ENCODE data around the gene NCF1.
A peak's percentile ranks its signal among the peaks of the same experiment; 100 is the strongest.
"Not testable (repeated sequence)": the region's sequence is repeated elsewhere in the genome, so short reads cannot be mapped to it uniquely, and the experiment has no call there.

NCF1 gene

DNA sequence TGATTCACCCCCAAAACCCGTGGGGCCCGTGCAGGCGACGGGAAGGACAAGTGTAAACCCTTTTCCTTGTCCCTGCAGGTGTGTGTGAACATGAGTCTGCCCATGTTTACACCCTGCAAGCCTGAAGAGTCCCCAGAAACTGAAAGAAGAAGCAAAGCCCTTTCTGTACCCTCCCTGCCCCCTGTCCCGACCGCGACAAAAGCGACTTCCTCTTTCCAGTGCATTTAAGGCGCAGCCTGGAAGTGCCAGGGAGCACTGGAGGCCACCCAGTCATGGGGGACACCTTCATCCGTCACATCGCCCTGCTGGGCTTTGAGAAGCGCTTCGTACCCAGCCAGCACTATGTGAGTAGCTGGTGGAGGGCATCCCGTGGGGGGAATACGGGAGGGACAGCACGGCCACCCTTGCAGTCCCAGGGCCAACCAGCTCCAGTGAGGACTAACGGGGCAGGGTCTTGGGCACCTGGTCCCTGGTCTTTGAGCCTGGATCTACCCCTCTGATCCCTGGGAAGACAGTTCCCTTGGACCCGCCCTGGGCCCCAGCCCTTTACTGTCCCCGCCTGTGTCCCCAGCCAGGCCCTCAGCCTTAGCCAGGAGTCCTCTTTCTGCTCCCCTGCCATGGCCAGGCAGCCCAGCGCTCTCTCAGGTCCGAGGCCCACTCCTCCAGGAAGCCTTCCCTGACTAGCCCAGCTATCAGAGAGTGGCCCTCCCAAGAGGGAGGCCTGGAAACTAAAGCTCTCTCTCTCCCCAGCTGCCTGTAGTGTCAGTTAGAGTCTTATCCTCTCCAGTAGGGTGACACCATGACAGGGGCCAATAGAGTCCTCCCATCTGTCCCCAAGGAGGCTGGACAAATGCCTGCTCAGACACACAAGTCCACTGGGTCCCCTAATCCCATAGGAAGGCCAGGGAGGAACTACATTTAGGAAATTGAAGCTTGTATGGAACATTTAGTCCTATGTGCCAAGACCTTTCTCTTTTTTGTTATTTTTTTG, at the start of gene NCF1:
NCF1 (plus strand) TSS at position 252 of the 991 bp plus-strand sequence; CDS start at position 273, 21 bp downstream.
- not testable (repeated sequence) for DNase-seq

DNA sequence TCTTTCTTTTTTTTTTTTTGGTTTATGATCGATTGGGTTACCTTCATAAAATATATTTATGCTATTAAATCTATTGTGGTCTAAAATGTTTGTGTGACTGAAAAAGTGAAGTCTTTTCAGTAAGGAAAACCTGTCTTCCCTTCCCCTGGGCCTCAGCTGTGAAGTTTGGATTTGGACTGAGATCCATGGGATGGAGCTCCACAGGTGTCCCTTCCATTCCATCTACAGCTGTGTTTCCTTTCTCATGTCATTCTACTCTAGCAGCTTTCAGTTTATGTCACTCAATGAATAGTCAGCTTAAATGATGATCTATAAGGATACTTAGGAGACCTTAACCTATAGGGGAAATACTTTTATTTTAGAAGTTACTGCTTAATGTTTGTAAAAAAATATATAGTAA, 48.0 kb upstream of the NCF1 start:
- no peak for DNase-seq

DNA sequence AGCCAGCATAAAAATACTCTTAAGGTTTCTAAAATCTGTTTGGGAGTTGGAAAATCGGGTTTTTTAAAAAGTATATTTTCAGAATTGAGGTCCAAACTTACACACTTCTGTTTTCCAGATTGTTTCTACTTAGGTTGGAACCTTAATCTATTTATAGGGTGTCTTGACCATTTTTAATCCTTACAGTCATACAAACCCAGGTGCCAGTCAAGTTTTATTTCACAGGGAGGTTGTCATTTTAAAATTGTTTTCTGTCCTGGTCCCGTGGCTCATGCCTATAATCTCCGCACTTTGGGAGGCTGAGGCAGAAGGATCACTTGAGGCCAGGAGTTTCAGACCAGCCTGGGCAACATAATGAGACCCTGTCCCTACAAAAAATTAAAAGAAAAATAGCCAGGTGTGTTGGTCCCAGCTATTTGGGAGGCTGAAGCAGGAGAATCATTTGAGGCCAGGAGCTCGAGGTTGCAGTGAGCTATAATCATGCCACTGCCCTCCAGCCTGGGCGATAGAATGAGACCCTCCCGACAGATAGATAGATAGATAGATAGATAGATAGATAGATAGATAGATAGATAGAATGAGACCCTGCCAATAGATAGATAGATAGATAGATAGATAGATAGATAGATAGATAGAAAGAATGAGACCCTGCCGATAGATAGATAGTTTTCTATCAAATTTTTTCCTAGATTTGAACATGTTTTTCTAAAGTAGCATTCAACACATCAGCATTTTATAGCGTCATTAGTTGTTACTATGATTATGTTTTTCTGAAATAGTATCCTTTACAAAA, 47.3 kb upstream of the NCF1 start:
- DNase-seq: no peak

DNA sequence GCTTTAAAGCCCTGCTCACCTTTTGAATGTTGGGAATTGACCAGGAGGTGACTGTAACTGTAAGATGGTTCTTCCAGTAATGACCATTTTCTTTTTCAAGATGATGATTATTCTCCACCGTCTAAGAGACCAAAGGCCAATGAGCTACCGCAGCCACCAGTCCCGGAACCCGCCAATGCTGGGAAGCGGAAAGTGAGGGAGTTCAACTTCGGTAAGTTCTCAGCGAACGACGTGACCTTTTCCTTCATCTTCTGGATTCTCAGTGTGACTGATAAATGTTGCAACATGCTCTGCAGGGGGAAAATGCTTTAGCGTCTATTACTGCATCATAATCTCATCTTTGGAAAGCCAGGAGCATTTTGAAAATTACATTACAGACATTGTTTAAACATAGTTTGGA, 45.1 kb upstream of the NCF1 start:
- not testable (repeated sequence) for DNase-seq

DNA sequence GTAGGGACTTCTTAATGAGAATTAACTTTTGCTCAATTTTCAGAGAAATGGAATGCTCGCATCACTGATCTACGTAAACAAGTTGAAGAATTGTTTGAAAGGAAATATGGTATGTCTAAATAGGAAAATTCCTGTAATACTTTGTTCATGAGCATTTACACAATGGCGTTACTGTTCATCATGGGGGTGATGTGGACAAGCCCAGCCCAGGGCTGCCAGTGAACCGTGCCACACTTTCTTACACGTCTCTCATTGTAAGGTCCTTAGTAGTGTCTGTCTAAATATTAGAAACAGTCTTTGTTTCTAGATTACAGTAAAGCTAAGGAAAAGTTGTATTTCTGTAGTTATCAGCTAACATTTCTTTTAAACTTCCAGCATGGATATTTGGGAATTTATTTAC, 43.6 kb upstream of the NCF1 start:
- DNase-seq: not testable (repeated sequence)

DNA sequence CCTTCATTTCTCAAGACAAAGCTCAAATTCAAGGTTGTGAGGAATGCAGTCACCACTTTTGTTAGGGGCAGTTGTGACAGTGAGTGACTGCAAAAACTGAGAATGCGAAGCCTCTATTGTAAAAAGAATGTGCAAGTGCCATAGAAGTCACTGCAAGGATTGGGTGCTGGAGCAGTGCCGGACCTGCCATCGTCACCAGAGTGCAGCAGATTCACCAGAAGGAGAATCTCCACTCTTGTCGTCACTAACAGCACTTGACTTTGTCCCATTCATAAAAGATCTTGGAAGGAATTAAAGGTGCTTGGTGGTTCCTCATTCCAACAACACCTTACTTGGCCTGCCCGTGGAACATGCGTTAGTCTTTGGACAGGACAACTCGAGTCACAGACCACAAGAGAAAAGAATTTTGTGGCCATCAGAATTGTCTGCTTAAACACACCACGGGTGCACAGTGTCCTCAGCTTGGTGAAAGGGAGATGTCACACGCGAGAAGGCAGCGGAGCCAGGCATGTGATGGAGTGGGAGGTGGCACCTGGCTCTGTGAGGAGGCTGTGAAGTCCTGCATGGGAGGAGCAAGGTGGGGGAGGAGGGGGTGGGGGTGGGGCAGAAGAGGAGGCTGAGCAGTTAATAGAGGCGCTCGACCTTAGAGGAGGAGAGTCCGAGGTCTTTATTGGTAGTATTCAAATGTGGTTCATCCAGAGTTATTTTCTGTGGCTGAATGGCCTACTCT, 33.7 kb upstream of the NCF1 start:
- DNase-seq: not testable (repeated sequence)

DNA sequence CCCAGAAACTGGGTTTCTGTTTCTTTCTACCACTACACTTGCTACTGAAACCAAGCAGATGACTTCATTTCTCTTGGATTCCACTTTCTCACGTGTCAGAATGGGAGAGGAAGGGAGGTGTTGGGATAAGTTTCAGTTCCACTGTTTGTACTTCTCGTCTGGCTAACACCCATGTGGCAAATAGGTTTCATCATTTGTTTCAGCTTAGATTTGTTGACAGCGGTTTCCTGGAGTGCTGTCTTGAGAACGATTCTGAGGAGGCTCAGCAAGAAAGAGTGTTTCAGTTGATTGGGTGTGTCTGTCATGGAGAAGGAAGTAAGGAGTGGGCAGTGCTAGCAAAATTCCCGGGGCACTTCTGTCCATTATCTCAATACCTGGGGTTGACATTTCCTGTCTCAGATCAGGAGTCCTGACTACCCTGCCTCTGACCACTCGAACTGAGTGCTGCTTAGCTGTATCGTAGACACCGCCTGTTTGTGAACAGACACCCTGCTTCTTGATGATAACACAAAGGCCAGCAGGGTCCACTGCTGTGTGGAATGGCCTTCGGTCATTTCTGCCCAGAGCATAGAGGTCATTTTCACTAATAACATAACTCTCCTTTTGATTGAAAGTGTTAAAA, 29.8 kb upstream of the NCF1 start:
- DNase-seq: not testable (repeated sequence)

DNA sequence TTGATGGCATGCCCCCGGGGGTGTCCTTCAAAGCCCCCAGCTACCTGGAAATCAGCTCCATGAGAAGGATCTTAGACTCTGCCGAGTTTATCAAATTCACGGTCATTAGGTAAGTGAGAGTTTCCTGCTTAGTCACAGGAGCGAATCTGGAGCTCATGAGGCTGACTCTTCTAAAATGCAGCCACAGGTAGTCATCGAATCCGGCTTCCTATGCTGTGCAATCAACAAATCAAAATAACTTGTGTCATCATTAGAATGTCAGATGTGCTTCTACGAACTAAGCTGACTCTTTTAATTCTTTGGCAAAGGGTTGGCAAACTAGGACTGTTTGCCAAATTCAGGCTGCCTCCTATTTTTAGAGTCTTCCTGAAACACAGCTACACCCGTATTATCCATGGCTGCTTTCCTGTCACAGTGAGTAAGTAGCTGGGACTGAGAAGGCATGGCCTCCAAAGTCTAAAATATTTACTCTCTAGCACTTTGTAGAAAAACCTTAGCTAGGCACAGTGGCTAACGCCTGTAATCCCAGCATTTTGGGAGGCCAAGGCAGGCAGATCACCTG, 19.8 kb upstream of the NCF1 start:
- DNase-seq: not testable (repeated sequence)

DNA sequence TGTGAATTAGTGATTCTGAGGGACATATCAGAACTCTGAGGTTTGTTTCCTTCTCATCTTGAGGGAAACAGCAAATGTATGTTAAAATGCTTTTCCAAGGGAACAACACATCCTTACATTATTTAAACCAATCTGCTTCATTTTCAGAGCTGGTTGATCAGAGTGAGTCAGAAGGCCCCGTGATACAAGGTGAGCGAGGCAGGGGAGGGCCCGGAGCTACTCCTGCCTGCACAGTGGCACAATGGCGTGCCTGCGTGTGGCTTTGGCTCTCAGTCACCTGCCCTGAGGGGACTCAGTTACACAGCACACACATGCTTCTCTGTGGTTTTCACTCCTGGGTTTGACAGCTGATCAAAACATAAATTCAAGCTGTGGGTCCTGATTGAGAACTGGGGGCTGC, 17.1 kb upstream of the NCF1 start:
- not testable (repeated sequence) for DNase-seq

DNA sequence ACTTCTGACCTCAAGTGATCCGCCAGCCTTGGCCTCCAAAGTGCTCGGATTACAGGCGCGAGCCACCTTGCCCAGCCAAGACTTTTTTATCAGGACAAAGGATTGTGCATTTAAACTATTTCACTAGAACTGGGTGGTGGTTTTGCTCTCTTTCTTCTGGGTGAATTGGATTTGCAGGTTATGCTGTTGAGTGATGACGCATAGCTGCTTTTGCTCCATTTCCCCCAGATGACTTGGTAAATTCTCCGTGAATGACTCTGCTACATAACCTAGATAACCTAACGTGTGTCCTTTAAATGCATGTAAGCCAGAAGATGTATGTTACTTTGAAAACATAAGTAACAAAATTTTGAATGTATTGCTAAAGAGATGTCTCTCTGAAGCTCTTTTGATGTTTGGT, 15.5 kb upstream of the NCF1 start:
- DNase-seq: not testable (repeated sequence)

DNA sequence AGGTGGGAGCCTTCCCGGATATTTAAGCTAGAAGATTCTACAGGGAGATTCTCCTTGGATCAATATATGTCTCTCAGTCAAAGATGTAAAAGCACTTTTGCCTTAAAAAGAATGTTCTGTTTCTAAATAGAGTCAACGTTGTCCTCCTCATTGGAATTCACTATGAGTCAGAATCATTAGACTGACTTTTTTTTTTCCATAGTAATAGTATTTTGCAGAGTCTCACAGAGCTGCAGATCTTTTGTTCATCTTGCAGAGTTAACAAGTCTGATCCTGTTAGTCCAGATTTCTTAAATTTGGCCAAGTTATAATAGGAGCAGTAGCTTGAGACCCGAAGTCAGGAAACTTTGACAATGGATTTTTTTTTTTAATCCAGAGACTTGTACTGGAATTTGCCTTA, 14.8 kb upstream of the NCF1 start:
- DNase-seq: not testable (repeated sequence)

DNA sequence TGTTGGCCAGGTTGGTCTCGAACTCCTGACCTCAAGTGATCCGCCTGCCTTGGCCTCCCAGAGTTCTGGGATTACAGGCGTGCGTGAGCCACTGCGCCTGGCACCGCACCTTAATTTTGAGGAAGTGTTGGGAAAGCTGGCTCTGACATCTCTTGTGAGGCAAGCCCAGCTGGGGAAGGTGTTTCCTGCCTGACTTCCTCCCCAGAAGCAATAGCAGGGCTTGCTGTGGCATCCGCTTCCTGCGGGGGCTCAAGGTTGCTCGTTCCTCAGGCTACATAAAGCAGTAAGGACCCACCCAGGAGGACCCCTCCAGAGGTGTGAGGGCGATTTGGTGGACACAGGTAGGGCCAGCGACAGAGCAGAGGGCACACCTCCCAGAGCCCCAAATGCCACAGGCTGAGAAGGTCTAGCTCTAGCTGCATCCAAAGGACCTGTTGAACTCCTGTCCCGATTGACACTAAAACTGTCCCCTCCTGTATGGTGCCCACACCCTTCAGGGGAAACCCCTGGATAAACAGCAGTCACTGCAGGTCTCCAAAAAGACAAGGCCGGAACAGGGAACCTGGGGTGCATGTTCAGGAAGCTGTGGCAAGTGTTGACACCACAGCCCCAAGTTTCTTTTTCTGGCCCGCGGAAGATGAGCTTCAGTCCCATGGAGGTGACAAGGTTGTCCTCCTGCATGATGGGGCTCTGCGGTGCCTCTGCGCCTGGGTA, 8.4 kb upstream of the NCF1 start:
- DNase-seq: not testable (repeated sequence)

DNA sequence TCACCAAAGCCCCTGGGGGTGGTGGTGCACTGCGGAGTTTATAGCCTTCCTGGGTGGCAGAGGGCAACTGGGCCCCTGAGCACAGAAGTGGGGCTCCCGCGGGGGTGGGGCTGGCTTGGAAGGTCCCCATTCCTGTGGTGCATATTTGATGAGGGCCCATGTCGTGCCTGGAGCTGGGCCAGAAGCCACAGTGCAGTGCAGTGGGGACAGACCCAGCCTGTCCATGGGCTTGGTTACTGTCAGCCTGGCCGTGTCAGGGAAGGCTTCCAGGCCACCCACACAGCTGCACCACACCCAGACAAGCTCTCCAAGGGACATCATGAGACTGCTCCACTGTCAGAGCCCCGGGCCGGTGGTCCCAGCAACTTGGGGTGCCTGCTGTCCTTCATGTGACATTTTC, 7.3 kb upstream of the NCF1 start:
- DNase-seq: not testable (repeated sequence)

DNA sequence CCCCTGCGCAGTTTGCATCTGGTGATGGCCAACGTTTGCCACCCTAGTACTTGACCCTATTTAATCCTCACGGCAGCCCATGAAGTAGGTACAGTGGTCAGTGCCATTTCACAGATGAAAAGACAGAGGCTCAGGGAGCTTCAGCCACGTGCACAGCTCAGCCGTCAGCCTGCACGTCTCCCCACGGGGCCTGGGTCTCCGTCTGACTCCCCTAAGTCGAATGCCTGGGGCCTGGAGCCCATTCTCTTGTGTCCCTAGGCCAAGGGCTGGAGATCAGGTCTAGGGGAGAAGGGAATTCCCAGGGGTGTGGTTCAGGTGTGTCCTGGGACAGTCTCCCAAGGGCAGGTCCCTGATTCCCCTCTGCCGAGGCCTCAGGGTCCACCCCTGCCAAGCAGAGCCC, 6.8 kb upstream of the NCF1 start:
- DNase-seq: not testable (repeated sequence)

DNA sequence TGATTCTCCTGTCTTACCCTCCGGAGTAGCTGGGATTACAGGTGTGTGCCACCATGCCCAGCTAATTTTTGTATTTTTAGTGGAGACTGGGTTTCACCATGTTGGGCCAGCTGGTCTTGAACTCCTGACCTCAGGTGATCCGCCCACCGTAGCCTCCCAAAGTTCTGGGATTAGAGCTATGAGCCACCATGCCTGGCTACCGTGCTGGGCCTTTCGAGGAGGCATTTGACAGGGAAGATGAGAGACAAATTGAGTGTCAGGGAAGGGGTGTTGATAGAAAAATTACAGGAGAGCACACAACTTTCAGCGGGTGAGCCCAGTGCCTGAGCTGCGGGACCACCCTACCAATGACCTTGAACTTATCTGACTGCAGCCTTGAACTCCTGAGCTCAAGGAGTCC, 3.7 kb upstream of the NCF1 start:
- DNase-seq: not testable (repeated sequence)

DNA sequence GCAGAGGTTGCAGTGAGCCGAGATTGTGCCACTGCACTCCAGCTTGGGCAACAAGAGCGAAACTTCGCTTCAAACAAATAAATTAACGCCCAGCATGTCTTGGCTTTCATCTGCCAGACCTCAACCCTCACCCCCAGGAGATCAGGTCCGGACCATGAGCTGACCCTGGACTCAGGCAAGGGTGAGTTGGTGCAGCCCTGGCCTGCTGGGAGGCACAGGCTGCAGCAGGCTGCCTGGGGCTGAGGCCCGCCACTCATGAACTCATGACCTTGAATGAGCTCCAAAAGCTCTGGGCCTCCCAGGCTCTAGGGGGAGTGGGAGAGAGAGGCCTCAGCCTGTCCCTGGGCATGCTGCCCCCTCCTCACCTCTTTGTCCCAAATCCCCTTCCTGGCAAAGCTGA, 1.7 kb upstream of the NCF1 start:
- not testable (repeated sequence) for DNase-seq

DNA sequence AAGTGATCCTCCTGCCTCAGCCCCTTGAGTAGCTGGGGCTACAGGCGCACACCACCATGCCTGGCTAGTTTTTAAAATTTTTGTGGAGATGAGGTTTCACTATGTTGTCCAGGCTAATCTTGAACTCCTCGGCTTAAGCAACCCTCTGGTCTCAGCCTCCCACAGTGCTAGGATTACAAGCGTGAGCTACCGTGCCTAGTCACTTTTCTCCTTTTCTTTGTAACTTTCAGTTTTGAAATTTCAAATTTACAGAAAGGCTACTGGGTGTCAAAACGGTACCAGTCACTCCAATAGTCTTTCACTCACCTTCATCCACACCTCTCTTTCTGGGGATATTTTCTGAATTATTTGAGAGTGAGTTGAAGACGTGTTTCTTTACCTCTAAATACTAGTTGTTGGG, 1.3 kb downstream of the NCF1 start:
- DNase-seq: not testable (repeated sequence)

DNA sequence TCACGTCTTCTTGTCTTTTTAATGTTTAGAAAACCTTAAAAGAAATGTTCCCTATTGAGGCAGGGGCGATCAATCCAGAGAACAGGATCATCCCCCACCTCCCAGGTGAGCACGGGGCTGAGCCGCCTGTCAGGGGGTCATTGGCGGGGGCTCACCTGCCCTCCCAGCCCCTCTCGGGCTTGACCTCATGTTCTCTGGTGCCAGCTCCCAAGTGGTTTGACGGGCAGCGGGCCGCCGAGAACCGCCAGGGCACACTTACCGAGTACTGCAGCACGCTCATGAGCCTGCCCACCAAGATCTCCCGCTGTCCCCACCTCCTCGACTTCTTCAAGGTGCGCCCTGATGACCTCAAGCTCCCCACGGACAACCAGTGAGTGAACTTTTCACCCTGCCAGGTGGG, 5.2 kb downstream of the NCF1 start:
- DNase-seq: not testable (repeated sequence)

DNA sequence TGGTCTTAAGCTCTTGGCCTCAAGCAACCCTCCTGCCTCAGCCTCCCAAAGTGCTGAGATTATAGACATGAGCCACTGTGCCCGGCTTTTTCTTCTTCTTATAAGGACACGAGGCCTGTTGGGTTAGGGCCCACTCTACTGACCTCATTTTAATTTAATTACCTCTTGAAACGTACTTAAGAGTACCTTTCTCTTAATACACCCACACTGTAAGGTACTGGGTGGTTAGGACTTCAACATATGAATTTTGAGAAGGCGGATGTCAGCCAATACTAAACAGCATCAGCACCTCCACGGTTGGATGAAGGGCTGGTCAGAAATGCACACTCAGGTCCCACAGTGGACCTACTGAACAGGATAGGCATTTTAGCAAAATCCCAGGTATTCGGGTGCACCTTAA, 7.9 kb downstream of the NCF1 start:
- not testable (repeated sequence) for DNase-seq

DNA sequence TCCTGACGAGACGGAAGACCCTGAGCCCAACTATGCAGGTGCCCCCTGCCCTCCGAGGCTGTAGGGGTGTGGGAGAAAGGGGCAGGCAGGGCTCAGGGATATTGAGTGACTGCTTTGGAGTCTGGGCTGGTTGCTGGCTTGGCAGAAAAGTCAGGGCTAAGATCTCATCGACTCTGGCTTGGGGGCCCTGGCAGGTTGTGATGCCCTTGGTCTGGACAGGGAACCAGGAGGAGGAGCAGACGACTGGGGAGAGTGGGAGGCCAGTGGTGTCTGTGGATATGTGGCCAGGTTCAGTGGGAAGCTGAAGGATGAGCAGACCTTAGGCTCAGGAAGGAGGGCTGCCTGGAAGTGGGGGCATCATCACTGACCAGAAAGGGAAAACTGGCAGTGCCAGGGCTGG, 9.8 kb downstream of the NCF1 start:
- not testable (repeated sequence) for DNase-seq

DNA sequence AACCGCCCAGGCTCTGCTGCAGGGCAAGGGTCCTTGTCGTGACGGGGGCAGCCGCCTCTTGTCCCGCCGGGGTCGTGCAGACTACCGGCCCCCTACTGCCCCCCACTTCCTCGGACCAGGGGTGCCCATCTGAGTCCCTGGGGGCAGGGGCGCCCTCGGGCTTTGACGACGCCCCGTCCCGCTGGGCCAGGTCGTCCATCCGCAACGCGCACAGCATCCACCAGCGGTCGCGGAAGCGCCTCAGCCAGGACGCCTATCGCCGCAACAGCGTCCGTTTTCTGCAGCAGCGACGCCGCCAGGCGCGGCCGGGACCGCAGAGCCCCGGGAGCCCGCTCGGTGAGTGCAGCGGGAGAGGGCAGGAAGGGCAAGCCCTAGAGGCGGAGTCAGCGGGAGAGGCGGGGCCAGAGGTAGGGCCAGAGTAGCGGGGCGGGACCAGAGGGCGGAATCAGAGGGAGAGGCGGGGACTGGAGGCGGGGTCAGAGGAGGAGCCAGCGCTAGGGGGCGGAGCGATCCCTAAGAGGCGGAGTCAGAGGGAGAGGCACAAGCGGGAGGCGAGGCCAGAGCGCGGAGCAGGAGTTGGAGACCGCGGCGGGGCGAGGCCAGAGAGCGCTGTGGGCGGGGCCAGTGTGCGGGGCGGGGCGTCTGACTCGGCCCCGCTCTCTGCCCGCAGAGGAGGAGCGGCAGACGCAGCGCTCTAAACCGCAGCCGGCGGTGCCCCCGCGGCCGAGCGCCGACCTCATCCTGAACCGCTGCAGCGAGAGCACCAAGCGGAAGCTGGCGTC, 14.7 kb downstream of the NCF1 start:
- peak; percentile 30 for DNase-seq

All from NCI-H2029 (cell line).